Mesenchymal stem cell (in vitro differentiated cells and primary cell): ENCODE results near the gene SORL1.

Experiments used
- DNase-seq: peaks from one replicate; pipeline ENCODE4 v3.0.0-alpha.2; 2013
- H2AFZ ChIP-seq: one replicate; pipeline ENCODE4 v1.6.1; 2013; ENCODE audit warnings: low read depth, mild to moderate bottlenecking, control low read depth, inconsistent platforms, low read length, moderate library complexity
- H2AK5ac ChIP-seq: 2 replicates; pipeline ENCODE4 v1.6.1; 2013; ENCODE audit warnings: low read length, moderate library complexity, mild to moderate bottlenecking, inconsistent platforms; ENCODE audit not compliant: severe bottlenecking
- H2BK120ac ChIP-seq: one replicate; pipeline ENCODE4 v1.6.1; 2013; ENCODE audit warnings: low read depth, mild to moderate bottlenecking, inconsistent platforms, low read length, moderate library complexity
- H2BK12ac ChIP-seq, 2 experiments: one replicate each; pipeline ENCODE4 v1.6.1; 2013; ENCODE audit warnings: inconsistent platforms in 2 of 2, low read length in 2 of 2, mild to moderate bottlenecking in 2 of 2, moderate library complexity in 2 of 2, control low read depth in 1 of 2
- H2BK15ac ChIP-seq: one replicate; pipeline ENCODE4 v1.6.1; 2013; ENCODE audit warnings: mild to moderate bottlenecking, low read depth, inconsistent platforms; ENCODE audit not compliant: poor library complexity, severe bottlenecking
- H2BK5ac ChIP-seq: 2 replicates; pipeline ENCODE4 v1.6.1; 2013; ENCODE audit warnings: low read depth, mild to moderate bottlenecking, low read length, control low read depth, inconsistent platforms; ENCODE audit not compliant: poor library complexity, severe bottlenecking
- H3K14ac ChIP-seq, 2 experiments: one replicate each; pipeline ENCODE4 v1.6.1; 2013; ENCODE audit warnings: inconsistent platforms in 2 of 2, low read length in 2 of 2, control low read depth in 1 of 2, mild to moderate bottlenecking in 1 of 2, moderate library complexity in 1 of 2
- H3K18ac ChIP-seq, 2 experiments: one replicate each; pipeline ENCODE4 v1.6.1; 2013; ENCODE audit warnings: inconsistent platforms in 2 of 2, low read length in 2 of 2, control low read depth in 1 of 2, low read depth in 1 of 2, mild to moderate bottlenecking in 1 of 2
- H3K23ac ChIP-seq, 2 experiments: one replicate each; pipeline ENCODE4 v1.6.1; 2013; ENCODE audit warnings: inconsistent platforms in 2 of 2, low read length in 2 of 2, mild to moderate bottlenecking in 2 of 2, moderate library complexity in 2 of 2, control low read depth in 1 of 2
- H3K27ac ChIP-seq: 2 replicates; pipeline ENCODE4 v1.5.1; 2013; ENCODE audit warnings: mild to moderate bottlenecking, moderate library complexity, low read length, control low read depth, inconsistent platforms; ENCODE audit not compliant: poor library complexity, severe bottlenecking
- H3K27me3 ChIP-seq, 2 experiments: 2 replicates each; pipeline versions ENCODE4 v1.6.1 to v1.7.0; 2013; ENCODE audit warnings: low read length in 2 of 2, mild to moderate bottlenecking in 2 of 2, moderate library complexity in 2 of 2, control low read depth in 1 of 2, inconsistent platforms in 1 of 2; ENCODE audit not compliant: control insufficient read depth in 1 of 2, insufficient read depth in 1 of 2
- H3K36me3 ChIP-seq, 2 experiments: 2 replicates each; pipeline versions ENCODE4 v1.6.1 to v1.7.0; 2013; ENCODE audit warnings: low read length in 2 of 2, control low read depth in 1 of 2, inconsistent platforms in 1 of 2, low read depth in 1 of 2, mild to moderate bottlenecking in 1 of 2; ENCODE audit not compliant: insufficient read depth in 2 of 2, control insufficient read depth in 1 of 2
- H3K4ac ChIP-seq, 2 experiments: one replicate each; pipeline ENCODE4 v1.6.1; 2013; ENCODE audit warnings: inconsistent platforms in 2 of 2, low read length in 2 of 2, mild to moderate bottlenecking in 2 of 2, moderate library complexity in 2 of 2, control low read depth in 1 of 2, low read depth in 1 of 2
- H3K4me1 ChIP-seq: 2 replicates; pipeline ENCODE4 v1.6.1; 2013; ENCODE audit warnings: low read depth, low read length, control low read depth; ENCODE audit not compliant: control insufficient read depth, insufficient read depth
- H3K4me2 ChIP-seq: 2 replicates; pipeline ENCODE4 v1.6.1; 2013; ENCODE audit warnings: low read length, mild to moderate bottlenecking, inconsistent platforms; ENCODE audit not compliant: poor library complexity, severe bottlenecking
- H3K4me3 ChIP-seq, 2 experiments: 2 replicates each; pipeline versions ENCODE4 v1.5.1 to v1.7.0; 2013; ENCODE audit warnings: low read length in 2 of 2, mild to moderate bottlenecking in 2 of 2, control low read depth in 1 of 2, low read depth in 1 of 2; ENCODE audit not compliant: insufficient read depth in 1 of 2
- H3K79me1 ChIP-seq: replicated peaks from 2 replicates; pipeline ENCODE4 v1.6.1; 2013; ENCODE audit warnings: mild to moderate bottlenecking, control low read depth, low read length, inconsistent platforms; ENCODE audit not compliant: poor library complexity, severe bottlenecking
- H3K9ac ChIP-seq: 2 replicates; pipeline ENCODE4 v1.7.0; 2013; ENCODE audit warnings: mild to moderate bottlenecking, low read length, moderate library complexity
- H3K9me3 ChIP-seq: 2 replicates; pipeline ENCODE4 v1.7.0; 2013; ENCODE audit warnings: mild to moderate bottlenecking, low read length; ENCODE audit not compliant: control insufficient read depth
- H4K8ac ChIP-seq: one replicate; pipeline ENCODE4 v1.6.1; 2013; ENCODE audit warnings: inconsistent platforms, mild to moderate bottlenecking, low read length, moderate library complexity
- H4K91ac ChIP-seq: one replicate; pipeline ENCODE4 v1.6.1; 2013; ENCODE audit warnings: mild to moderate bottlenecking, low read length, inconsistent platforms
- WGBS: methylation state at CpG from one replicate; pipeline ENCODE4 v1.1.7; 2013; ENCODE audit warnings: mixed read lengths; 5-methylcytosine and 5-hydroxymethylcytosine counted together

Gene SORL1

DNA sequence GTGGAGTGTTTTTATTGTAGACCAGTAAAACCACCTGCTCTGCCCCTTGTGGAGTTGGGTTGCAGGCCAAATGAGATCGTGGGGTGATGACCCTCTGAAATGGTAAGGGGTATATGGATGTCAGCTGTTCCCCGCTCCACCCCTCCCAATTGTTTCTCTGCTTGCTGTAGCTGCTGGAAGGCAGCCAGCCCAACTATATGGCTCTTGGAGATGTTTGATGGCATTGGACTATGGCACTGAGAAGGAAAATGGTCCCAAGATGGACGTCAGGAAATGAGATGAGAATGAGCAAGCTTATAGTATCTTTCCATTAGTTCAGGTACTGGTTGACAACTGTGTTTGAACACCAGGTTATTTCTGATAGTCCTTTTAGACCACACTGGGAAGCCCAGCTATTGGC, 95.5 kb downstream of the SORL1 start:
- Histone ChIP-seq H2BK5ac (no peak overlapping the region), H3K27ac (no peak overlapping the region), H3K79me1 (no peaks in the 10 kb centered on the region), H2BK120ac (no peak overlapping the region), H3K36me3 (no peaks in the 10 kb centered on the region), H2BK15ac (no peak overlapping the region), H3K4ac (no peak overlapping the region), H3K14ac (no peak overlapping the region), H3K4me3 (no peak overlapping the region), H3K4me2 (no peak overlapping the region), H2BK12ac (no peak overlapping the region), H4K8ac (no peak overlapping the region), H4K91ac (no peak overlapping the region), H3K9ac (no peak overlapping the region), H3K4me1 (no peaks in the 10 kb centered on the region), H3K9me3 (no peaks in the 10 kb centered on the region), H2AK5ac (no peak overlapping the region), H2AFZ (no peak overlapping the region), H3K23ac (no peak overlapping the region), H3K27me3 (peaks cover 0 to 36% of the 10 kb centered on the region in 2 experiments), H3K18ac (no peak overlapping the region)
- 89% methylated on average over 3 of the region's 3 CpGs for WGBS
- no peak for DNase-seq

DNA sequence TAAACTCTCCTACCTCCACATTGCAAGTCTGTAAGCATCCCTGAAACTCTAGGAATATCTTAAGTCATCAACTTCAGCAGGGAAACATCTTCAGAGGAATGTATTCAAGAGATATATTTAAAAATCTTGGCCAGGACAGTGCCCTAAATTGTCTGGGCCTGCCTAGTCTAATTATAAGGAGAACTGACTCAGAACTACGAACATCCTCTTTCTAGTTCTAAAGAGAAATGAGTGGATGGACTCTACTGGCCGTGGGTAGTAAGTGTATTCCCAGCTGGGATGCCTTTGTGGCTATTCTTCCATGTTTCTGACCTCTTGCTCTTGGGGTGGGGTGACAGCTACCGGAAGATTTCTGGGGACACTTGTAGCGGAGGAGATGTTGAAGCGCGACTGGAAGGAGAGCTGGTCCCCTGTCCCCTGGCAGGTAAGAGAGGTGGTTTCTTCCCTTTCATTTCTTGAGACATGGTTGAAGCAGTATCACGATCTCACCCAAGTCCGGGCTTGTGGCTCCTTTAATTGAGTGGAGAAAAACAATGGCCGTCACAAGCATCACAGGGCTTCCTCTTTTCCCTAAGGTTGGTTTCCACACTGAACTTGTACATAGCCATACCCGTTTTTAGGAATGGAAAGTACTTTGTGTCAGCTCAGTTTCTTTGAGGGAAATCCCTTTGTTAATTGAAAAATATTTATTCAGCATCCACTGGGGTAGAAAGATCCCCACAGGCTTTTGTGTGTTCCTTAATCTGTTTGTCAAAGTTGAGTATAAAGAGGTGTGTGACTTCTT, 98.3 kb downstream of the SORL1 start:
- H3K79me1 ChIP-seq, result no peaks in the 10 kb centered on the region
- no peaks in the 10 kb centered on the region for H3K36me3 ChIP-seq
- H3K4me2 ChIP-seq, result no peak overlapping the region
- H2BK15ac ChIP-seq, result no peak overlapping the region
- H4K8ac ChIP-seq, result no peak overlapping the region
- no peak overlapping the region for H3K9ac ChIP-seq
- no peak overlapping the region for H4K91ac ChIP-seq
- no peak overlapping the region for H3K4me3 ChIP-seq
- no peak overlapping the region for H3K23ac ChIP-seq
- H2BK120ac ChIP-seq, result no peak overlapping the region
- no peak overlapping the region for H3K4ac ChIP-seq
- no peaks in the 10 kb centered on the region for H3K4me1 ChIP-seq
- H3K18ac ChIP-seq, result no peak overlapping the region
- H3K14ac ChIP-seq, result no peak overlapping the region
- H2AFZ ChIP-seq, result no peak overlapping the region
- DNase-seq, result no peak
- no peaks in the 10 kb centered on the region for H3K9me3 ChIP-seq
- WGBS, result 85% methylated on average over 8 of the region's 10 CpGs
- H3K27me3 ChIP-seq, result peaks cover 0 to 30% of the 10 kb centered on the region in 2 experiments
- H2BK12ac ChIP-seq, result no peak overlapping the region
- no peak overlapping the region for H3K27ac ChIP-seq
- H2AK5ac ChIP-seq, result no peak overlapping the region
- H2BK5ac ChIP-seq, result no peak overlapping the region

- H2BK5ac ChIP-seq, result no peak overlapping the region
- no peak overlapping the region for H4K91ac ChIP-seq
- no peak overlapping the region for H3K23ac ChIP-seq
- H3K9ac ChIP-seq, result no peak overlapping the region
- no peak overlapping the region for H2BK12ac ChIP-seq
- H3K79me1 ChIP-seq, result no peaks in the 10 kb centered on the region
- H3K4me3 ChIP-seq, result no peak overlapping the region
- H2BK15ac ChIP-seq, result no peak overlapping the region
- H2AK5ac ChIP-seq, result no peak overlapping the region
- no peak overlapping the region for H4K8ac ChIP-seq
- H2AFZ ChIP-seq, result no peak overlapping the region
- H3K18ac ChIP-seq, result no peak overlapping the region
- no peak overlapping the region for H3K27ac ChIP-seq
- no peaks in the 10 kb centered on the region for H3K36me3 ChIP-seq
- H3K9me3 ChIP-seq, result no peaks in the 10 kb centered on the region
- WGBS, result 97% methylated on average over 5 of the region's 5 CpGs
- peaks cover 0 to 38% of the 10 kb centered on the region in 2 experiments for H3K27me3 ChIP-seq
- no peak for DNase-seq
- no peak overlapping the region for H2BK120ac ChIP-seq
- no peak overlapping the region for H3K4ac ChIP-seq
- H3K4me1 ChIP-seq, result no peaks in the 10 kb centered on the region
- H3K4me2 ChIP-seq, result no peak overlapping the region
- no peak overlapping the region for H3K14ac ChIP-seq
Observed at GRCh38 chr11:121551463-121551862, 99.3 kb downstream of the SORL1 start.

DNA sequence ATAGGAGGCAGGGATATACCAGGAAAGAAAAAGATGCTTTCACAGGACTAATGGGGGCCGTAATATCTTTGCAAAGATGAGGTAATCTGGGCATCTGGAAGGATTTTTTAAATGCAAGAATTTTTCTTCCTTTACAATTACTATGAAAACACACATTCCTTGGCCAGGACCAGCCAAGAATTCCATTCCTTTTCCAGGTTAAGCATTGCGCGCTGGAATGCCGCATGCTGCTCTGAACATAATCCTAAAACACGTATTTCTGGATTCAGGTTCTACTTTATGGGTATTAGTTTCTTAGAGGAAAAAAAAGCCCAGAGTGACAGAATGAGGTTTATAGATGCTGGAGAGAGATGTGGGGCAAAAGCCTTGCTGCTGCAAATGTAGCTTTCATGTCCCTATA, 100.0 kb downstream of the SORL1 start:
- no peak overlapping the region for H3K23ac ChIP-seq
- no peak for DNase-seq
- no peak overlapping the region for H3K9ac ChIP-seq
- no peak overlapping the region for H2AFZ ChIP-seq
- no peak overlapping the region for H3K4me3 ChIP-seq
- H3K36me3 ChIP-seq, result no peaks in the 10 kb centered on the region
- no peaks in the 10 kb centered on the region for H3K9me3 ChIP-seq
- H3K4me2 ChIP-seq, result no peak overlapping the region
- peaks cover 0 to 45% of the 10 kb centered on the region in 2 experiments for H3K27me3 ChIP-seq
- 93% methylated on average over 5 of the region's 5 CpGs for WGBS
- no peak overlapping the region for H2AK5ac ChIP-seq
- H3K4me1 ChIP-seq, result no peaks in the 10 kb centered on the region
- no peak overlapping the region for H2BK12ac ChIP-seq
- no peak overlapping the region for H2BK15ac ChIP-seq
- H3K18ac ChIP-seq, result no peak overlapping the region
- no peak overlapping the region for H2BK120ac ChIP-seq
- no peak overlapping the region for H3K14ac ChIP-seq
- no peak overlapping the region for H3K4ac ChIP-seq
- H4K8ac ChIP-seq, result no peak overlapping the region
- no peak overlapping the region for H2BK5ac ChIP-seq
- no peak overlapping the region for H4K91ac ChIP-seq
- no peak overlapping the region for H3K27ac ChIP-seq
- no peaks in the 10 kb centered on the region for H3K79me1 ChIP-seq
